HepG2 (cell line): ENCODE results near the gene DHRS12. TPM values are rescaled to one million over a fixed set of nuclear protein-coding genes. Genes with fewer than 3 reads are reported as not detected.

Experiments
- ATAC-seq: fragments of 200-7000 bp; cut with Tn5 transposase; 3 replicates; pipeline ENCODE4 v1.9.1; 2020; ENCODE audit warnings: mild to moderate bottlenecking, moderate library complexity
- BruUV-seq: library from RNA; stranded (reverse); fragments of 400-500 nt; replicated peaks from 2 replicates; lab custom pipeline; 2021; lab: Mats Ljungman, UMichigan
- CTCF ChIA-PET: fragments of 300-600 bp; formaldehyde crosslinking; extraction: SDS; loops from one replicate; lab custom pipeline; 2021; ENCODE audit warnings: low total read pairs, inconsistent platforms, low intra/inter-chr PET ratio; lab: Yijun Ruan, JAX
- POLR2A ChIA-PET: fragments of 350-600 bp; sonication (Branson Sonifier 250); formaldehyde crosslinking; loops from one replicate; lab custom pipeline; 2020; ENCODE audit warnings: antibody characterized with exemption, inconsistent platforms; lab: Yijun Ruan, JAX
- DNase-seq: peaks from one replicate; pipeline ENCODE4 v3.0.0-alpha.2; 2015; ENCODE audit warnings: low spot score
- FAIRE-seq: peaks from 3 replicates; lab custom pipeline; 2011; peaks lifted over from hg19 to GRCh38; lab: Jason Lieb, UNC
- H2AFZ ChIP-seq: one replicate; pipeline ENCODE4 v1.6.1; 2011; ENCODE audit warnings: low read length, inconsistent platforms
- H3K27ac ChIP-seq: fragments of 300-600 bp; 3 replicates; pipeline ENCODE4 v1.8.0; 2011; ENCODE audit warnings: mixed run types, mild to moderate bottlenecking, mixed read lengths, low read length, inconsistent platforms; ENCODE audit not compliant: insufficient read depth; ENCODE audit errors: extremely low read length
- H3K27me3 ChIP-seq, 2 experiments: fragments of 200-600 bp in 1 of 2; 2 replicates in 1 of 2; 3 replicates in 1 of 2; pipeline versions ENCODE4 v1.6.0 to v1.8.0; 2011; ENCODE audit warnings: low read length in 2 of 2, mild to moderate bottlenecking in 2 of 2, moderate library complexity in 2 of 2, inconsistent platforms in 1 of 2; ENCODE audit not compliant: insufficient read depth in 2 of 2, control insufficient read depth in 1 of 2
- H3K36me3 ChIP-seq, 2 experiments: fragments of 200-600 bp in 1 of 2; replicated peaks in 1 of 2; 2 replicates in 1 of 2; 3 replicates in 1 of 2; pipeline versions ENCODE4 v1.5.1 to v1.8.0; 2011; ENCODE audit warnings: low read length in 2 of 2, inconsistent platforms in 1 of 2; ENCODE audit not compliant: insufficient read depth in 2 of 2, control insufficient read depth in 1 of 2
- H3K4me1 ChIP-seq: 2 replicates; pipeline ENCODE4 v1.5.1; 2012; ENCODE audit warnings: low read length, inconsistent platforms; ENCODE audit not compliant: insufficient read depth
- H3K4me2 ChIP-seq: 2 replicates; pipeline ENCODE4 v1.6.0; 2011; ENCODE audit warnings: low read depth, low read length, inconsistent platforms
- H3K4me3 ChIP-seq, 3 experiments: fragments of 200-600 bp in 1 of 3; sonication (generic), shearing (Covaris generic) in 1 of 3; replicated peaks in 1 of 3; 2 replicates each; pipeline ENCODE4 v1.5.1; 2011 to 2016; ENCODE audit warnings: low read length in 3 of 3, inconsistent platforms in 2 of 3, low read depth in 2 of 3, mild to moderate bottlenecking in 2 of 3, control low read depth in 1 of 3, mixed read lengths in 1 of 3; ENCODE audit not compliant: insufficient read depth in 1 of 3
- H3K79me2 ChIP-seq: one replicate; pipeline ENCODE4 v1.6.1; 2011; ENCODE audit warnings: low read length, inconsistent platforms; ENCODE audit not compliant: insufficient read depth
- H3K9ac ChIP-seq: 2 replicates; pipeline ENCODE4 v1.6.0; 2011; ENCODE audit warnings: mild to moderate bottlenecking, low read depth, low read length, inconsistent platforms; ENCODE audit not compliant: insufficient read depth
- H3K9me3 ChIP-seq: 2 replicates; pipeline ENCODE4 v1.5.1; 2012; ENCODE audit warnings: mild to moderate bottlenecking, low read length
- H4K20me1 ChIP-seq: 2 replicates; pipeline ENCODE4 v1.6.0; 2011; ENCODE audit warnings: inconsistent platforms, mild to moderate bottlenecking, low read length, moderate library complexity; ENCODE audit not compliant: insufficient read depth
- ADNP ChIP-seq: sonication (generic); formaldehyde crosslinking; IDR thresholded peaks from 2 replicates; pipeline ENCODE4 v1.4.0; 2020; ENCODE audit warnings: missing genetic modification reagents
- CHCHD3 ChIP-seq: sonication (generic); formaldehyde crosslinking; IDR thresholded peaks from 2 replicates; pipeline ENCODE4 v1.8.0; 2022; ENCODE audit warnings: mild to moderate bottlenecking, missing genetic modification reagents, moderate library complexity
- CHD4 ChIP-seq: fragments of 200-600 bp; sonication (generic); IDR thresholded peaks from 2 replicates; pipeline ENCODE4 v1.7.0; 2017; ENCODE audit warnings: mild to moderate bottlenecking, low read length, borderline replicate concordance
- EP300 ChIP-seq, 3 experiments: sonication (generic) in 1 of 3; formaldehyde crosslinking in 1 of 3; IDR thresholded peaks; 2 replicates each; pipeline versions ENCODE4 v1.5.1 to v1.6.1; 2011 to 2020; ENCODE audit warnings: low read depth in 2 of 3, low read length in 2 of 3, borderline replicate concordance in 1 of 3, improper control_type of control experiment in 1 of 3, mild to moderate bottlenecking in 1 of 3, missing genetic modification reagents in 1 of 3, moderate library complexity in 1 of 3
- GABPA ChIP-seq, 2 experiments: IDR thresholded peaks; 2 replicates each; pipeline ENCODE4 v1.6.1; 2011 to 2016; ENCODE audit warnings: low read depth in 2 of 2, low read length in 1 of 2, missing biosample characterization in 1 of 2, missing genetic modification characterization in 1 of 2
- GABPB1 ChIP-seq: IDR thresholded peaks from 2 replicates; pipeline ENCODE4 v1.6.1; 2016; ENCODE audit warnings: mild to moderate bottlenecking, missing genetic modification reagents, moderate library complexity, missing compliant biosample characterization
- KDM1A ChIP-seq: IDR thresholded peaks from 2 replicates; pipeline ENCODE4 v1.6.1; 2016; ENCODE audit warnings: missing compliant biosample characterization
- NR3C1 ChIP-seq: sonication (generic); formaldehyde crosslinking; IDR thresholded peaks from 2 replicates; pipeline ENCODE4 v1.4.0; 2020; ENCODE audit warnings: missing genetic modification reagents
- SALL1 ChIP-seq: sonication (generic); formaldehyde crosslinking; IDR thresholded peaks from 2 replicates; pipeline ENCODE4 v1.8.0; 2022; ENCODE audit warnings: mild to moderate bottlenecking, missing genetic modification reagents
- ZBTB42 ChIP-seq: sonication (generic); formaldehyde crosslinking; IDR thresholded peaks from 2 replicates; pipeline ENCODE4 v1.5.0; 2020; ENCODE audit warnings: mild to moderate bottlenecking, missing genetic modification reagents
- ZMYM3 ChIP-seq: sonication (generic); formaldehyde crosslinking; IDR thresholded peaks from 2 replicates; pipeline ENCODE4 v1.5.1; 2020; ENCODE audit warnings: mild to moderate bottlenecking, missing genetic modification reagents
- ZNF335 ChIP-seq: sonication (generic); formaldehyde crosslinking; IDR thresholded peaks from 2 replicates; pipeline ENCODE4 v1.4.0; 2020; ENCODE audit warnings: missing genetic modification reagents
- ZNF558 ChIP-seq: sonication (generic); formaldehyde crosslinking; IDR thresholded peaks from 2 replicates; pipeline ENCODE4 v1.9.0; 2022; ENCODE audit warnings: mild to moderate bottlenecking, missing genetic modification reagents, borderline replicate concordance
- ZNF629 ChIP-seq: sonication (generic); formaldehyde crosslinking; conservative IDR thresholded peaks from 2 replicates; pipeline ENCODE4 v1.5.0; 2020; ENCODE audit warnings: missing genetic modification reagents
- ZNF746 ChIP-seq: sonication (generic); formaldehyde crosslinking; IDR thresholded peaks from 2 replicates; pipeline ENCODE4 v1.8.0; 2022; ENCODE audit warnings: mild to moderate bottlenecking, missing genetic modification reagents
- WGBS: methylation state at CpG from one replicate; pipeline ENCODE4 v1.1.6; 2017; ENCODE audit warnings: low lambda C conversion rate; 5-methylcytosine and 5-hydroxymethylcytosine counted together
- in situ Hi-C: cut with HindIII; loops from 2 replicates; pipeline ENCODE4 v1.10.0; 2017; ENCODE audit warnings: low pct_unique_long_range_greater_than_20kb; ENCODE audit not compliant: extremely low pct_ligation_motif_present
- intact Hi-C: fragments of 100-400 bp; cut with micrococcal nuclease; formaldehyde crosslinking; loops from one replicate; pipeline ENCODE4 v1.10.0; 2022; ENCODE audit not compliant: unreplicated experiment
- polyA plus RNA-seq, 8 experiments: library from polyadenylated mRNA; depleted of rRNA in 3 of 8; stranded (reverse) in 7 of 8; unstranded in 1 of 8; fragments of >200 nt; fragmentation: Illumina TruSeq in 4 of 8; extraction: Trizol in 4 of 8; gene quantifications; 2 replicates each; pipeline versions ENCODE4 v1.2.1 to v1.2.3, GENCODE V29; 2011 to 2016; ENCODE audit warnings: low read depth in 4 of 8, missing spikeins in 1 of 8, mixed read lengths in 1 of 8; ENCODE audit not compliant: insufficient read depth in 1 of 8
- total RNA-seq, 5 experiments: library from RNA; depleted of rRNA; stranded (reverse); fragments of >200 nt; fragmentation: Illumina TruSeq; extraction: Trizol; gene quantifications; 2 replicates each; pipeline ENCODE4 v1.2.3, GENCODE V29; 2016; ENCODE audit warnings: low read depth in 1 of 5
- TF ChIP-seq, protein P1 (sequence below): sonication (generic); formaldehyde crosslinking; IDR thresholded peaks from 2 replicates; pipeline ENCODE4 v1.4.0; 2020; ENCODE audit warnings: missing genetic modification reagents, borderline replicate concordance

Gene DHRS12
- total and polyA plus RNA-seq, 2 of the 13 experiments (the other 11 are each of a cell fraction or from before 2014, with no cell fraction given), result 7.2 to 8.4 TPM

- Histone ChIP-seq H3K27ac (no peak overlapping the region), H3K4me3 (no peak overlapping the region), H3K4me2 (no peak overlapping the region), H4K20me1 (no peaks in the 10 kb centered on the region), H3K36me3 (no peaks in the 10 kb centered on the region), H3K79me2 (no peaks in the 10 kb centered on the region), H3K4me1 (peaks cover 40% of the 10 kb centered on the region), H3K9ac (no peak overlapping the region), H3K9me3 (no peaks in the 10 kb centered on the region), H3K27me3 (no peaks in the 10 kb centered on the region), H2AFZ (no peak overlapping the region)
- TF ChIP-seq CHD4 (peak; percentile 77; the same call in 1 of the 2 replicates), ZMYM3 (CRISPR knock-in tag) (peak; percentile 69), NR3C1 (no peak), ZNF335 (CRISPR knock-in tag) (no peak), KDM1A (CRISPR knock-in tag) (0 out of 2 replicates have a peak, but pooled peaks have one; percentile 46), ZNF629 (CRISPR knock-in tag) (peak; percentile 92), ADNP (CRISPR knock-in tag) (0 out of 2 replicates have a peak, but pooled peaks have one; percentile 35)
- POLR2A ChIA-PET, result interaction anchor here (1.1 kb wide), 1 partner anchor 10 kb away, joined by 3 read pairs; no protein-coding TSS in a partner anchor
- CTCF ChIA-PET, result no interaction called here
- DNase-seq, result no peak
- no TSS peak for BruUV-seq
- WGBS, result 68% methylated on average over 2 of the region's 2 CpGs
- intact Hi-C loops, result loop anchor here (1.0 kb wide), 1 partner anchor 26 kb away; no protein-coding TSS in a partner anchor
- no peak for FAIRE-seq
- ATAC-seq, result no peak
- in situ Hi-C loops, result no loop called here
Measured at GRCh38 chr13:51805925-51806324, 2.0 kb upstream of the DHRS12 start.

DNA sequence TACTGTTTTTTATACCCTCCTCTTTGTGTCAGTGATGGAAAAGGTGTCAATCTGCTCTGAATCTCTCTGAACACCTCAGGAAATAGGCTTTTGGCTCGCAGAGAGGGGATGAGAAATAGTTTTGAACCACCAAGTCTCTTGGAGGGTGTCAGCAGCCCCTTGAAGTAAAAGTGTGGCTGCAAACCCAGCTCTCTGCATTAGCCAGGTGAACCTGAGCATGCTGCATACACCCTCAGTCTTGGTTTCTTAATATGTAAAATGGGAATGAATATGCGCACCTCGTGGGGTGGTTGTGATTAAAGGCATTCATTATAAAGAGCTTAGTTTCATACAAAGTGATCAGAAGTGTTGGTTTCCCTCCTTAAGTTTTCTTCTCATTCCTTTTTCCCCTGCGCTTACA lies 1.4 kb upstream of the DHRS12 start:
- no peak overlapping the region for H3K4me3 ChIP-seq
- no peaks in the 10 kb centered on the region for H3K27me3 ChIP-seq
- DNase-seq (no peak), ATAC-seq (no peak), FAIRE-seq (no peak)
- no peaks in the 10 kb centered on the region for H3K36me3 ChIP-seq
- H3K4me2 ChIP-seq, result peak overlapping the region; percentile 95
- ChIA-PET CTCF (no interaction called here), POLR2A (interaction anchor here (1.1 kb wide), 1 partner anchor 10 kb away, joined by 3 read pairs; no protein-coding TSS in a partner anchor)
- H3K9ac ChIP-seq, result no peak overlapping the region
- no peaks in the 10 kb centered on the region for H4K20me1 ChIP-seq
- no peak overlapping the region for H2AFZ ChIP-seq
- no peaks in the 10 kb centered on the region for H3K79me2 ChIP-seq
- H3K27ac ChIP-seq, result no peak overlapping the region
- peaks cover 46% of the 10 kb centered on the region for H3K4me1 ChIP-seq
- intact Hi-C loops (no loop called here), in situ Hi-C loops (no loop called here)
- no TSS peak for BruUV-seq
- no peaks in the 10 kb centered on the region for H3K9me3 ChIP-seq
- WGBS, result 94% methylated on average over 4 of the region's 4 CpGs
- TF ChIP-seq GABPB1 (CRISPR knock-in tag) (no peak), EP300 (IDR thresholded peaks at IDR 0.05; ENCODE audit: low read depth in 2 of 2, low read length in 2 of 2) (no peak), EP300 (CRISPR knock-in tag; IDR thresholded peaks at IDR 0.05; ENCODE audit: borderline replicate concordance) (no peak), ZBTB42 (CRISPR knock-in tag) (no peak), CHCHD3 (CRISPR knock-in tag) (no peak), GABPA (IDR thresholded peaks at IDR 0.05; ENCODE audit: low read depth, low read length) (no peak), GABPA (CRISPR knock-in tag; IDR thresholded peaks at IDR 0.05; ENCODE audit: low read depth) (no peak), SALL1 (CRISPR knock-in tag) (no peak), ZNF746 (no peak), ZNF558 (CRISPR knock-in tag) (no peak)
- TF ChIP-seq, protein P1, sequence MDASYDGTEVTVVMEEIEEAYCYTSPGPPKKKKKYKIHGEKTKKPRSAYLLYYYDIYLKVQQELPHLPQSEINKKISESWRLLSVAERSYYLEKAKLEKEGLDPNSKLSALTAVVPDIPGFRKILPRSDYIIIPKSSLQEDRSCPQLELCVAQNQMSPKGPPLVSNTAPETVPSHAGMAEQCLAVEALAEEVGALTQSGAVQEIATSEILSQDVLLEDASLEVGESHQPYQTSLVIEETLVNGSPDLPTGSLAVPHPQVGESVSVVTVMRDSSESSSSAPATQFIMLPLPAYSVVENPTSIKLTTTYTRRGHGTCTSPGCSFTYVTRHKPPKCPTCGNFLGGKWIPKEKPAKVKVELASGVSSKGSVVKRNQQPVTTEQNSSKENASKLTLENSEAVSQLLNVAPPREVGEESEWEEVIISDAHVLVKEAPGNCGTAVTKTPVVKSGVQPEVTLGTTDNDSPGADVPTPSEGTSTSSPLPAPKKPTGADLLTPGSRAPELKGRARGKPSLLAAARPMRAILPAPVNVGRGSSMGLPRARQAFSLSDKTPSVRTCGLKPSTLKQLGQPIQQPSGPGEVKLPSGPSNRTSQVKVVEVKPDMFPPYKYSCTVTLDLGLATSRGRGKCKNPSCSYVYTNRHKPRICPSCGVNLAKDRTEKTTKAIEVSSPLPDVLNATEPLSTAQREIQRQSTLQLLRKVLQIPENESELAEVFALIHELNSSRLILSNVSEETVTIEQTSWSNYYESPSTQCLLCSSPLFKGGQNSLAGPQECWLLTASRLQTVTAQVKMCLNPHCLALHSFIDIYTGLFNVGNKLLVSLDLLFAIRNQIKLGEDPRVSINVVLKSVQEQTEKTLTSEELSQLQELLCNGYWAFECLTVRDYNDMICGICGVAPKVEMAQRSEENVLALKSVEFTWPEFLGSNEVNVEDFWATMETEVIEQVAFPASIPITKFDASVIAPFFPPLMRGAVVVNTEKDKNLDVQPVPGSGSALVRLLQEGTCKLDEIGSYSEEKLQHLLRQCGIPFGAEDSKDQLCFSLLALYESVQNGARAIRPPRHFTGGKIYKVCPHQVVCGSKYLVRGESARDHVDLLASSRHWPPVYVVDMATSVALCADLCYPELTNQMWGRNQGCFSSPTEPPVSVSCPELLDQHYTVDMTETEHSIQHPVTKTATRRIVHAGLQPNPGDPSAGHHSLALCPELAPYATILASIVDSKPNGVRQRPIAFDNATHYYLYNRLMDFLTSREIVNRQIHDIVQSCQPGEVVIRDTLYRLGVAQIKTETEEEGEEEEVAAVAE (CRISPR knock-in tag), result no peak
